A673 (cell line): ENCODE measurements around the gene OPN1SW. TPM values are rescaled to one million over a fixed set of nuclear protein-coding genes. Genes with fewer than 3 reads are reported as not detected.

Experiments used
- BruUV-seq: library from RNA; stranded (reverse); fragments of 400-500 nt; replicated peaks from 2 replicates; lab custom pipeline; 2021; lab: Mats Ljungman, UMichigan
- CTCF ChIA-PET: fragments of 300-600 bp; sonication (Branson Sonifier 250); formaldehyde crosslinking; loops from one replicate; lab custom pipeline; 2022; ENCODE audit warnings: antibody characterized with exemption; lab: Charles Lee
- POLR2A ChIA-PET: fragments of 300-600 bp; sonication (Branson Sonifier 250); formaldehyde crosslinking; loops from one replicate; lab custom pipeline; 2022; ENCODE audit warnings: antibody characterized with exemption; ENCODE audit not compliant: low non-redundant PET; lab: Charles Lee
- DNase-seq: peaks from one replicate; pipeline ENCODE4 v3.0.0-alpha.2; 2015; ENCODE audit warnings: low spot score
- H3K27ac ChIP-seq: fragments of 200-600 bp; sonication (generic); 2 replicates; pipeline ENCODE4 v1.5.1; 2016; ENCODE audit warnings: mixed run types, low read depth, mild to moderate bottlenecking, mixed read lengths, antibody characterized with exemption, low read length; ENCODE audit not compliant: poor library complexity, severe bottlenecking
- H3K27me3 ChIP-seq: fragments of 200-600 bp; sonication (generic); replicated peaks from 2 replicates; pipeline ENCODE4 v1.6.1; 2017; ENCODE audit warnings: mixed run types, low read depth, mild to moderate bottlenecking, mixed read lengths, antibody characterized with exemption, low read length; ENCODE audit not compliant: insufficient read depth, poor library complexity
- H3K36me3 ChIP-seq: fragments of 200-600 bp; sonication (generic); 2 replicates; pipeline ENCODE4 v1.6.1; 2016; ENCODE audit warnings: mixed run types, mild to moderate bottlenecking, mixed read lengths, antibody characterized with exemption, low read length; ENCODE audit not compliant: insufficient read depth, poor library complexity, severe bottlenecking
- H3K4me1 ChIP-seq: fragments of 200-600 bp; sonication (generic); 2 replicates; pipeline ENCODE4 v1.6.1; 2017; ENCODE audit warnings: mixed run types, mild to moderate bottlenecking, mixed read lengths, antibody characterized with exemption, low read length; ENCODE audit not compliant: insufficient read depth, poor library complexity, severe bottlenecking
- H3K4me3 ChIP-seq: fragments of 200-600 bp; sonication (generic); 2 replicates; pipeline ENCODE4 v1.5.1; 2016; ENCODE audit warnings: low read depth, mixed run types, mild to moderate bottlenecking, mixed read lengths, low read length; ENCODE audit not compliant: poor library complexity, severe bottlenecking
- H3K9me3 ChIP-seq: fragments of 200-600 bp; sonication (generic); 2 replicates; pipeline ENCODE4 v1.6.1; 2016; ENCODE audit warnings: mixed run types, low read depth, mild to moderate bottlenecking, mixed read lengths, antibody characterized with exemption, low read length; ENCODE audit not compliant: poor library complexity, severe bottlenecking
- CTCF ChIP-seq: fragments of 300-800, 200-600 bp; sonication (generic); conservative IDR thresholded peaks from 2 replicates; pipeline ENCODE4 v1.5.1; 2017; ENCODE audit warnings: low read depth, mild to moderate bottlenecking, antibody characterized with exemption, low read length, moderate library complexity, mixed read lengths
- EZH2 ChIP-seq: fragments of 200-600 bp; sonication (generic); IDR thresholded peaks from 2 replicates; pipeline ENCODE4 v1.6.1; 2017; ENCODE audit warnings: borderline replicate concordance, low read depth, mild to moderate bottlenecking, mixed read lengths, antibody characterized with exemption, low read length; ENCODE audit not compliant: poor library complexity, severe bottlenecking
- intact Hi-C: fragments of 100-400 bp; cut with micrococcal nuclease; formaldehyde crosslinking; loops from one replicate; pipeline ENCODE4 v1.10.0; 2022; ENCODE audit not compliant: unreplicated experiment
- total RNA-seq: library from RNA; stranded (reverse); gene quantifications from 2 replicates; pipeline ENCODE4 v1.2.3, GENCODE V29; 2021

The OPN1SW gene
- total RNA-seq, 1 experiment from 2014 or later = not detected

- TF ChIP-seq CTCF (no peak), EZH2 (no peak)
- Histone ChIP-seq H3K9me3 (no peaks in the 10 kb centered on the region), H3K27ac (no peak overlapping the region), H3K36me3 (no peaks in the 10 kb centered on the region), H3K4me1 (peaks cover 18% of the 10 kb centered on the region), H3K4me3 (no peak overlapping the region), H3K27me3 (no peaks in the 10 kb centered on the region)
- ChIA-PET POLR2A (no interaction called here), CTCF (no interaction called here)
- no TSS peak for BruUV-seq
- intact Hi-C loops = no loop called here
- no peak for DNase-seq
These were observed 33.8 kb upstream of the OPN1SW start for GRCh38 chr7:128809363-128809762.

- H3K36me3 ChIP-seq = no peaks in the 10 kb centered on the region
- ChIA-PET CTCF (no interaction called here), POLR2A (no interaction called here)
- TF ChIP-seq CTCF (no peak), EZH2 (no peak)
- no peak for DNase-seq
- H3K27ac ChIP-seq = no peak overlapping the region
- no TSS peak for BruUV-seq
- intact Hi-C loops = no loop called here
- H3K4me3 ChIP-seq = no peak overlapping the region
- no peaks in the 10 kb centered on the region for H3K27me3 ChIP-seq
- peaks cover 7% of the 10 kb centered on the region for H3K4me1 ChIP-seq
- no peaks in the 10 kb centered on the region for H3K9me3 ChIP-seq
These were observed 31.6 kb upstream of the OPN1SW start for GRCh38 chr7:128807191-128807590.

- H3K27ac ChIP-seq = no peak overlapping the region
- BruUV-seq = no TSS peak
- H3K36me3 ChIP-seq = no peaks in the 10 kb centered on the region
- DNase-seq = no peak
- ChIA-PET CTCF (no interaction called here), POLR2A (no interaction called here)
- H3K4me1 ChIP-seq = no peaks in the 10 kb centered on the region
- H3K4me3 ChIP-seq = no peak overlapping the region
- H3K27me3 ChIP-seq = no peaks in the 10 kb centered on the region
- TF ChIP-seq CTCF = no peak
- no peak for TF ChIP-seq EZH2
- no peaks in the 10 kb centered on the region for H3K9me3 ChIP-seq
- intact Hi-C loops = no loop called here
These were observed 29.6 kb upstream of the OPN1SW start for GRCh38 chr7:128805225-128805624.
